H9 (cell line): ENCODE results near the gene PM20D1. TPM values are rescaled to one million over a fixed set of nuclear protein-coding genes. Genes with fewer than 3 reads are reported as not detected.

Experiments used
- DNase-seq: peaks from one replicate; pipeline ENCODE4 v3.0.0-alpha.2; 2017
- H2AFZ ChIP-seq: one replicate; pipeline ENCODE4 v1.6.1; 2013; ENCODE audit warnings: mild to moderate bottlenecking, low read length, control low read depth, moderate library complexity
- H2AK5ac ChIP-seq: 2 replicates; pipeline ENCODE4 v1.6.1; 2013; ENCODE audit warnings: low read length, control low read depth, mixed read lengths; ENCODE audit not compliant: insufficient read length
- H2BK120ac ChIP-seq: one replicate; pipeline ENCODE4 v1.6.1; 2013; ENCODE audit warnings: low read depth, mild to moderate bottlenecking, low read length, control low read depth, inconsistent platforms; ENCODE audit not compliant: poor library complexity, severe bottlenecking
- H2BK12ac ChIP-seq: 2 replicates; pipeline ENCODE4 v1.6.1; 2013; ENCODE audit warnings: low read length, control low read depth, mixed read lengths, low read depth; ENCODE audit not compliant: insufficient read length
- H2BK15ac ChIP-seq: 2 replicates; pipeline ENCODE4 v1.6.1; 2013; ENCODE audit warnings: low read depth, low read length, control low read depth
- H2BK20ac ChIP-seq: one replicate; pipeline ENCODE4 v1.6.1; 2013; ENCODE audit warnings: low read depth, mild to moderate bottlenecking, low read length, control low read depth, inconsistent platforms; ENCODE audit not compliant: poor library complexity, severe bottlenecking
- H2BK5ac ChIP-seq: 2 replicates; pipeline ENCODE4 v1.6.1; 2013; ENCODE audit warnings: low read length, control low read depth, mixed read lengths; ENCODE audit not compliant: insufficient read length
- H3K14ac ChIP-seq: 2 replicates; pipeline ENCODE4 v1.6.1; 2013; ENCODE audit warnings: low read length, control low read depth; ENCODE audit not compliant: insufficient read depth
- H3K18ac ChIP-seq: 2 replicates; pipeline ENCODE4 v1.6.1; 2013; ENCODE audit warnings: low read depth, mild to moderate bottlenecking, mixed read lengths, low read length, control low read depth; ENCODE audit not compliant: insufficient read length
- H3K23ac ChIP-seq: 2 replicates; pipeline ENCODE4 v1.6.1; 2013; ENCODE audit warnings: low read length, control low read depth, mixed read lengths, low read depth; ENCODE audit not compliant: insufficient read length
- H3K23me2 ChIP-seq: 2 replicates; pipeline ENCODE4 v1.6.1; 2013; ENCODE audit warnings: low read depth, mild to moderate bottlenecking, mixed read lengths, low read length, control low read depth; ENCODE audit not compliant: insufficient read length, poor library complexity, severe bottlenecking
- H3K27ac ChIP-seq: 2 replicates; pipeline ENCODE4 v1.5.1; 2013; ENCODE audit warnings: low read length, control low read depth, mixed read lengths, low read depth; ENCODE audit not compliant: insufficient read length
- H3K27me3 ChIP-seq: 2 replicates; pipeline ENCODE4 v1.6.1; 2013; ENCODE audit warnings: low read length, control low read depth, inconsistent platforms; ENCODE audit not compliant: insufficient read depth
- H3K4ac ChIP-seq: 2 replicates; pipeline ENCODE4 v1.6.1; 2013; ENCODE audit warnings: low read depth, mild to moderate bottlenecking, control low read depth, inconsistent platforms, low read length, moderate library complexity
- H3K4me1 ChIP-seq: 2 replicates; pipeline ENCODE4 v1.6.1; 2013; ENCODE audit warnings: low read length, control low read depth, inconsistent platforms; ENCODE audit not compliant: insufficient read depth
- H3K4me2 ChIP-seq: 2 replicates; pipeline ENCODE4 v1.6.1; 2013; ENCODE audit warnings: low read length, control low read depth, mixed read lengths; ENCODE audit not compliant: insufficient read length, insufficient read depth
- H3K56ac ChIP-seq: 2 replicates; pipeline ENCODE4 v1.6.1; 2013; ENCODE audit warnings: low read depth, mild to moderate bottlenecking, mixed read lengths, low read length, control low read depth; ENCODE audit not compliant: insufficient read length
- H3K79me1 ChIP-seq: 2 replicates; pipeline ENCODE4 v1.6.1; 2013; ENCODE audit warnings: low read depth, mild to moderate bottlenecking, moderate library complexity, low read length, control low read depth, inconsistent platforms; ENCODE audit not compliant: insufficient read depth, poor library complexity, severe bottlenecking
- H3K79me2 ChIP-seq: 2 replicates; pipeline ENCODE4 v1.6.1; 2013; ENCODE audit warnings: low read length, control low read depth, inconsistent platforms; ENCODE audit not compliant: insufficient read depth
- H3K9ac ChIP-seq: 2 replicates; pipeline ENCODE4 v1.6.1; 2013; ENCODE audit warnings: low read length, control low read depth, mixed read lengths; ENCODE audit not compliant: insufficient read length; ENCODE audit errors: extremely low read depth
- H3K9me3 ChIP-seq: one replicate; pipeline ENCODE4 v1.6.1; 2013; ENCODE audit warnings: low read depth, low read length, inconsistent platforms; ENCODE audit not compliant: control insufficient read depth
- H3T11ph ChIP-seq: one replicate; pipeline ENCODE4 v1.6.1; 2013; ENCODE audit warnings: mild to moderate bottlenecking, low read length, control low read depth, inconsistent platforms
- H4K20me1 ChIP-seq: one replicate; pipeline ENCODE4 v1.6.1; 2013; ENCODE audit not compliant: control insufficient read depth, insufficient read length, insufficient read depth
- H4K5ac ChIP-seq: 2 replicates; pipeline ENCODE4 v1.6.1; 2013; ENCODE audit warnings: low read depth, mild to moderate bottlenecking, mixed read lengths, low read length, control low read depth; ENCODE audit not compliant: insufficient read length
- H4K8ac ChIP-seq: replicated peaks from 2 replicates; pipeline ENCODE4 v1.6.1; 2013; ENCODE audit warnings: low read length, control low read depth, mixed read lengths, low read depth; ENCODE audit not compliant: insufficient read length
- H4K91ac ChIP-seq: 2 replicates; pipeline ENCODE4 v1.6.1; 2013; ENCODE audit warnings: low read depth, mild to moderate bottlenecking, moderate library complexity, mixed read lengths, low read length, control low read depth; ENCODE audit not compliant: insufficient read length
- H3K27ac Mint-ChIP-seq, 3 experiments: 2 replicates in 2 of 3; 3 replicates in 1 of 3; pipeline ENCODE4 v1.8.0; 2020 to 2021; ENCODE audit warnings: mixed read lengths in 3 of 3, mild to moderate bottlenecking in 1 of 3, moderate library complexity in 1 of 3
- H3K27me3 Mint-ChIP-seq: 2 replicates; pipeline ENCODE4 v1.8.0; 2021; ENCODE audit warnings: low read depth, mild to moderate bottlenecking, moderate library complexity, mixed read lengths
- H3K36me3 Mint-ChIP-seq, 3 experiments: 2 replicates in 2 of 3; 3 replicates in 1 of 3; pipeline ENCODE4 v1.8.0; 2020 to 2021; ENCODE audit warnings: low read depth in 3 of 3, mixed read lengths in 3 of 3; ENCODE audit not compliant: insufficient read depth in 1 of 3
- H3K4me1 Mint-ChIP-seq, 2 experiments: 2 replicates each; pipeline ENCODE4 v1.8.0; 2020; ENCODE audit warnings: mixed read lengths in 2 of 2
- H3K4me3 Mint-ChIP-seq, 2 experiments: 2 replicates in 1 of 2; 3 replicates in 1 of 2; pipeline ENCODE4 v1.8.0; 2020 to 2021; ENCODE audit warnings: mild to moderate bottlenecking in 2 of 2, mixed read lengths in 2 of 2, moderate library complexity in 1 of 2
- H3K9me3 Mint-ChIP-seq, 2 experiments: 2 replicates in 1 of 2; 3 replicates in 1 of 2; pipeline ENCODE4 v1.8.0; 2020; ENCODE audit warnings: mild to moderate bottlenecking in 2 of 2, mixed read lengths in 2 of 2, moderate library complexity in 1 of 2
- WGBS: extraction: QIAGEN DNeasy Blood & Tissue Kit; methylation state at CpG from one replicate; pipeline ENCODE4 v1.1.7; 2013; ENCODE audit warnings: missing lambda C conversion rate, low lambda C conversion rate, mixed read lengths; ENCODE audit not compliant: insufficient read length; ENCODE audit errors: extremely low coverage; 5-methylcytosine and 5-hydroxymethylcytosine counted together
- total RNA-seq: library from RNA; stranded (reverse); gene quantifications from 2 replicates; pipeline ENCODE4 v1.2.1, GENCODE V29; 2021
- TF ChIP-seq, protein P1 (sequence below): fragments of 200-600 bp; sonication (generic); conservative IDR thresholded peaks from 3 replicates; pipeline ENCODE4 v1.8.0; 2021; ENCODE audit warnings: antibody characterized with exemption, mild to moderate bottlenecking

Gene PM20D1
- total RNA-seq, 1 experiment from 2014 or later: not detected

DNA sequence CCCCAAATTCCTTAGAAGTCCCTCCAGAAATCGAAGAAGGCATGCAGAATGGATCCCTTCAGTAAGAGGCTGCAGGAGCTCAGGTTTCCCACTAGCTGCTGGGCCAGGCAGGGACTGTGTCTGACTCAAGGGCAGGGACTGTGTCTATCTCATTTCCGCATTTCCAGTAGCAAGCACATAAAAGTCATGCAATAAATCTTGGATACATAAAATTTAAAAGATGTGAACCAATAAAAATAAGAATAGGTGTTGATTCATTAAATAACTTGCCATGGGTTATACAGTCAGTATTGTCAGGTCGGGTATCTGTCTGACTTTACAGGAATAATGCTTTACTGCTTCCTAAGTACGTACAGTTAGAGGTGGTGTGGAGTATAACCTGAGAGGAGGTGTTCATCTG lies 15.2 kb downstream of the PM20D1 start:
- no peak overlapping the region for H2AFZ ChIP-seq
- peaks cover 3% of the 10 kb centered on the region for H3K79me1 ChIP-seq
- H2BK120ac ChIP-seq: no peak overlapping the region
- no peaks in the 10 kb centered on the region for H3K9me3 ChIP-seq
- H2BK20ac ChIP-seq: no peak overlapping the region
- H4K5ac ChIP-seq: no peak overlapping the region
- no peak overlapping the region for H3K14ac ChIP-seq
- H3K9ac ChIP-seq: no peak overlapping the region
- H3K23ac ChIP-seq: no peak overlapping the region
- no peaks in the 10 kb centered on the region for H4K20me1 ChIP-seq
- peaks cover 6% of the 10 kb centered on the region in 2 experiments; a peak in 2 of 4 replicates for H3K4me1 Mint-ChIP-seq
- H3K27ac ChIP-seq: no peak overlapping the region
- no peaks in the 10 kb centered on the region for H3K4me1 ChIP-seq
- H3K27ac Mint-ChIP-seq: no peak overlapping the region
- H2BK5ac ChIP-seq: no peak overlapping the region
- no peaks in the 10 kb centered on the region; a peak in 2 of 7 replicates for H3K36me3 Mint-ChIP-seq
- TF ChIP-seq, protein P1, sequence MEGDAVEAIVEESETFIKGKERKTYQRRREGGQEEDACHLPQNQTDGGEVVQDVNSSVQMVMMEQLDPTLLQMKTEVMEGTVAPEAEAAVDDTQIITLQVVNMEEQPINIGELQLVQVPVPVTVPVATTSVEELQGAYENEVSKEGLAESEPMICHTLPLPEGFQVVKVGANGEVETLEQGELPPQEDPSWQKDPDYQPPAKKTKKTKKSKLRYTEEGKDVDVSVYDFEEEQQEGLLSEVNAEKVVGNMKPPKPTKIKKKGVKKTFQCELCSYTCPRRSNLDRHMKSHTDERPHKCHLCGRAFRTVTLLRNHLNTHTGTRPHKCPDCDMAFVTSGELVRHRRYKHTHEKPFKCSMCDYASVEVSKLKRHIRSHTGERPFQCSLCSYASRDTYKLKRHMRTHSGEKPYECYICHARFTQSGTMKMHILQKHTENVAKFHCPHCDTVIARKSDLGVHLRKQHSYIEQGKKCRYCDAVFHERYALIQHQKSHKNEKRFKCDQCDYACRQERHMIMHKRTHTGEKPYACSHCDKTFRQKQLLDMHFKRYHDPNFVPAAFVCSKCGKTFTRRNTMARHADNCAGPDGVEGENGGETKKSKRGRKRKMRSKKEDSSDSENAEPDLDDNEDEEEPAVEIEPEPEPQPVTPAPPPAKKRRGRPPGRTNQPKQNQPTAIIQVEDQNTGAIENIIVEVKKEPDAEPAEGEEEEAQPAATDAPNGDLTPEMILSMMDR: no peak
- H3K4ac ChIP-seq: no peak overlapping the region
- no peak overlapping the region for H2BK12ac ChIP-seq
- H4K91ac ChIP-seq: no peak overlapping the region
- H3K18ac ChIP-seq: no peak overlapping the region
- no peak overlapping the region for H4K8ac ChIP-seq
- no peak overlapping the region for H3K4me3 Mint-ChIP-seq
- H3K4me2 ChIP-seq: no peak overlapping the region
- H3T11ph ChIP-seq: no peak overlapping the region
- H3K79me2 ChIP-seq: no peaks in the 10 kb centered on the region
- no peaks in the 10 kb centered on the region for H3K23me2 ChIP-seq
- WGBS: no CpG with 5 or more reads among the region's 4 CpGs
- H3K27me3 ChIP-seq: no peaks in the 10 kb centered on the region
- no peaks in the 10 kb centered on the region for H3K27me3 Mint-ChIP-seq
- H2BK15ac ChIP-seq: no peak overlapping the region
- H3K56ac ChIP-seq: no peak overlapping the region
- H3K9me3 Mint-ChIP-seq: no peaks in the 10 kb centered on the region
- no peak for DNase-seq
- no peak overlapping the region for H2AK5ac ChIP-seq
